AG20443 (cell line): ENCODE measurements around the gene DSG2.

Experiments
- DNase-seq: peaks from one replicate; pipeline ENCODE4 v3.0.0; 2012; ENCODE audit warnings: low spot score, mixed read lengths

DSG2 gene

DNA sequence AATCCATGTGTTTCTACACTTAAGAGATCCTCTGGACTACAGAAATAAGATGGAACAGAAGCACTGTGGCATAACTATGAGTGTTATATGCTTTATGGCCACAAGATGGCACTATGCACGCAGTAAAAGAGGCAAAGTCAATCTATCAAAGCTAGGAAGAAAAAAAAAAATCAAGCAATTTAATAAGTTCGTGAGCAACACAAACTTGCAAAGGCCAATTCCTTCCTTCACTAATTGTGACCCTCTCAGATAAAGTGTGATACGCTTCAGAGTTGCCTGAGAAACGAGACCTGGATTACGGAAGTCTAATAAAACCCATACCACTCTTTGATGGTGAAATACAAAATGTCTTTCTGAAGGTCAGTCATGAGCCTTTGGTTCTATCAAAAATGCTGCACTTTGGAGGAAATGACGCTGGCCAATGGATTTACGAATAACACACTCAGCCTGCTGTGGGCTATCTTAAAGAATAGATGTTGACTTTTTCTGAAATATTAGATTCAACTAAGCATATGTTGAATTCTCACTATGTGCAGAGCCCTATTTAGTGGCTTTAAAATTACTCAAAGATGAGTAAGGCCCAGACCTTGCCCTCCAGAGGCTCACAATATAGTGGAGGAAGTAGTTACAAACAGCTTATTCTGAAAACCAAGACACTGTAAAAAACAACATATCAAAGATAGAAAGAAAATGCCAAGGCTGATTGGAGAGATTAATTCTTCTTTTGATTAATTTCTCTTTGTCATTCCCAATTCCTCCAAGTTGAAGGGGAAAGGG, 58.2 kb downstream of the DSG2 start:
- DNase-seq, result peak; percentile 60

- DNase-seq, result no peak
Measured at GRCh38 chr18:31557446-31557845, 59.5 kb downstream of the DSG2 start.

DNA sequence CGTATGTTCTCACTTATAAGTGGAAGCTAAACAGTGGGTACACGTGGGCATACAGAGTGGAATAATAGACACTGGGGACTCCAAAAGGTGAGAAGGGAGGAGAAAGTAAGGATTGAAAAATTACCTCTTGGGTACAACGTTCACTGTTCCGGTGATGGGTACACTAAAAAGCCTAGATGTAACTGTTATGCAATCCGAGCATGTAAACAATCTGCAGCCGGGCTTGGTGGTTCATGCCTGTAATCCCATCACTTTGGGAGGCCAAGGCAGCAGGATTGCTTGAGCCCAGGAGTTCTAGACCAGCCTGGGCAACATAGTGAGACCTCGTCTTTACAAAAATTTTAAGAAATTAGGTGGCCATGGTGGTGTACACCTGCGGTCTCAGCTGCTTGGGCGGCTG, 60.6 kb downstream of the DSG2 start:
- no peak for DNase-seq

DNA sequence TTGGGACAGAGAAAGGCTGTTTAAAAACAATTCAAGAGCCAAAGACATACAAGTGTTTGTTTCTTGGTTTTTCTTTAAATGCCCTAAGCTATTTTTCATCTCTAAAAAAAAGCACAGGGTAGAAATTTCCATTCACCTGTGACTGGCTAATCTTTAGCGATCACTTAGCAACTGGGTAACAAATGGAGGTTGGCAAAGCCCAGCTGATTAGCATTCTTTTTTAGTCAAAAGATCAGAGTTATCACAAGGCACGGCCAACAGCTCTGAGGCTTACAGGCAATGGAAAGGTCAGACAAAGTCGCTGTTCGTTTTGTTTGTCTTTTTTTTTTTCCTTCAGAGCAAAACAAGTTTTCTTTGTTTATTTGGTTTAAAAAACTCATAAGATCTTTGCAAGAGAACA, 64.7 kb downstream of the DSG2 start:
- no peak for DNase-seq

DNA sequence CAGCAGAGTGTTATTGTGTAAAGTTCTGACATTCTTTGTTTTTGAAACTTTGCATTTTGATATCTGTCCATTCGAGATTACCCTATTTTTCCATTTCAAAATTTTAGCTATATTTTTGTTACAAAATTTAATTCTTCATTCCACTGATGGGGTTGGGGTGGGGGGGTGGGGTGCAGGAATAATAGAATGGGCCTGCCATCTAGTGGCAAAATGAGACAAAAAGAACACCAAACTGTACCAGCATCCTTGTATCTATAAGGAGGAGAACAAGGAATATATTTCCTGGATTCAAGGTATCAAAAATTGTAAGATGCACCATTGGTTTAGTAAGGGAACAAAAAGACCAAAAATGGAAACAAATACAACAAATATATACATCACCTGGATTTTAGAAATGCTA, 65.8 kb downstream of the DSG2 start:
- DNase-seq, result no peak

- DNase-seq, result no peak
Measured at GRCh38 chr18:31565345-31565744, 67.4 kb downstream of the DSG2 start.

- no peak for DNase-seq
Measured at GRCh38 chr18:31565782-31566512, 68.0 kb downstream of the DSG2 start.

DNA sequence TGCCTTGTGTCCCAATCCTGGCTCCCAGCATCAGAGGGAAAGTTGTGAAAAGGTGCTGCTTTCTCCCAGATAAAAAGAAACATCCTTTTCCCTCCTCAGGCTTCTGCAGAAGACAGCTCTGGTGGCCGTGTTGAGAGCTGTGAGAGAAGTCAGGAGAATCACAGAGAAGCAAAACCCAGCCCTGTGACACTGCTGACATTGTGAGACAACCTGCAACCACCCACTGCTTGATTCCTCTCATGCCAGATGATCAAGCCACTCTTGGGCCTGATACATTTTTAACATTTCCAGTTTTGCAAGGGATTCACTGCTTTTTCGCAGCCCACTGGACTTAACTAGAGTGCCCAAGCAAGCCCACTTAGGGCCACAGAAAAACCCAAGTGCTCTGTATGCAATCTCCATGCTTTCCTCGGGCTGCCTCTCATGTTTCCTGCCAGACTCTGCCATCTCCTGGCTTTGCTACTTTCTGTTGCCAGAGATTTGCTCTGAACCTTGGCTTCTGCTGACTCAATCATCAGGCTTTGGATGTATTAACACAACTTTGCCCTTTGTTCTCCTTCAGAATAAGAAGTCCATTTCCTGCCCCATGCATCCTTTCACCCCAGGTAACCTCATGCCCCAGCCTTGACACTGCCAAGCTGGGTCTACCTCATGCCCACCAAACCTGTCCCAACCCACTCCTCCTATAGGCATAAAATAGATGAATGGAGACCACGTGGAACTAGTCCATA, 68.8 kb downstream of the DSG2 start:
- no peak for DNase-seq

- no peak for DNase-seq
Measured at GRCh38 chr18:31572368-31572767, 74.4 kb downstream of the DSG2 start.

DNA sequence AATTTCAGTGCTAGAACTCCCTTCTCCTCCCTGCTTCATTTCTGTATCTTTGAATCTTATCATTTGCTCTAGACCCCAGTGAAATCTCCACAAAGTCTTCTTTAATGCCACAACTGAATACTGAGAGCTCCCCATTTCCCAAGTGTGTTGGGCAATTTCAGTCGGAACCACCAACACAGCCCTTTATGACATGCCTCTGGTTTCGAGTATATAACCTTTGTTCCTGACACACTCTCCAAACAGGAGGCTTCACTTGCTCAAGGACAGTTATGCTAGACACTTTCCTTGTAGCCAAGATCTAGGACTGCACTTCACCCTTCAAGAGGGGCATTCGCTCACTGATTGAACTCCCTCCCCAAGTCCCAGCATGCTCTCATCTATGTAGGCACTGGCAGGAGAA, 75.1 kb downstream of the DSG2 start:
- no peak for DNase-seq

DNA sequence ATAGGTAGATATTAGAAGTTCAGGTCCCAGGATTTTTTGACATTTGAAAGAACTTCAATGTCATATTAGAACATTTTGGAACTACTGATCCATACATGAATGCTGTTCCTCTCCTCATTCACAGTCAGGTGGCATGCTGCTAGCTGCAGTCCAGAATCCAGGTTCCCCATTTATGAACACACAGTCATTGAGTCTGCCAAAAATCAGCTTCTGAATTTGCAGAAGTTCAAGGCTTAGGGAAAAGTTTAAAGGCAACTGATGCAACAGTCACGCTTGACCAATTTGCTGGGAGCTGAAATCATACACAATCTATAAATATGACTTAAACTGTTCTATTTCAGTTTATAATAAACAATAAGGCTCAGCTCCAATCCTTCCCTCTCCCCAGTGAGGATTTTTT, 76.4 kb downstream of the DSG2 start:
- DNase-seq, result no peak

DNA sequence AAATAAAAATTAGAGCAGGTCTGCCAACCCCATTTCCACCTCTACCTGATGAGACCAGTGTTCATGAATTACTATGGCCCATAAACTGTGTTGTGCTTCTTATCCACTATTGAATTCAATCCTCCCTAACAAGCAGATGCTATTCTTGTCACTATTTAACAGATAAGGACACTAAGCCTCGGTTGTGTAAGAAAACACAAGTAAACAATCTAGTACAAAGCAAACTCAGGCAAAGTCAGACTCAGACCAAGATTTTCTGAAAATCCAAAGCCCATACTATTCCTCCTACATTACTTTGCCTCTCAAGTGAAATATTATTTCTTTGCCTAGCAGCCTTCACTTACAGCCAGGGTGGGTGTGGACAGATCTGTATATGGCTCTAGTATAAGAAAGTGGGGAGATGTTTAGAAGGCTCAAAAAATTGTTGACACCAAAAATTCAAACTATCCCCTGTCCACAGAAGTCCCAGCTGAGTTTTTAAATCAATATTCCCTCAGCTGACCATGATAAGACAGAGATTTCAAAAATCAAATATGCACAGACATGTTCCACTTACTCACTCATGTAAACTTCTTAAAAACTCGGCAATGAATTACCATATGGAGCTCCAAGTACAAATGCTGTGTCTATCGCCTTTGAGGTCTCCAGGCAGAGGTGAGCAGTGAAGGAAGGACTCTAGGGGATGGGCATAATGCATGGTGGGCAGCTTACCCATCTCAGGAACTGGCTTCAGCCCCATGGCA, 77.7 kb downstream of the DSG2 start:
- DNase-seq, result no peak

DNA sequence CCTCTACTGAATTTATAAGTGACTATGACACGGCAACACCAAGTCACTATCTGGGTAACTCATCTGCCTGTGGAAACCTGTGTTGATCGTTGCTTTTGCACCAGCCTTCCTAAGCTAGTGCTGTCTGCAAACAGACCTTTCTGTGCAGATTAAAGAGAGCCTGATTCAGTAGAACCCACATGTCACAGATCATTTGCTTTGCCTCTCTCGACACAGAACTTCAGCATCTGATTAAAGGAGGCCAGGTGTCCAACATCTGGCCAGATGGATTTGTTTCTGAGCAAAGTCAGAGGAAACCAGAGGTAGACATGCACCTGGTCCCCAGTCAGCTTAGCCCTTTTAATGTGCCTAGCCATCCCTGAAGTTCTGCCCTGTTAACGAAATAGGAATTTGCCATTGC, 78.7 kb downstream of the DSG2 start:
- DNase-seq, result no peak

DNA sequence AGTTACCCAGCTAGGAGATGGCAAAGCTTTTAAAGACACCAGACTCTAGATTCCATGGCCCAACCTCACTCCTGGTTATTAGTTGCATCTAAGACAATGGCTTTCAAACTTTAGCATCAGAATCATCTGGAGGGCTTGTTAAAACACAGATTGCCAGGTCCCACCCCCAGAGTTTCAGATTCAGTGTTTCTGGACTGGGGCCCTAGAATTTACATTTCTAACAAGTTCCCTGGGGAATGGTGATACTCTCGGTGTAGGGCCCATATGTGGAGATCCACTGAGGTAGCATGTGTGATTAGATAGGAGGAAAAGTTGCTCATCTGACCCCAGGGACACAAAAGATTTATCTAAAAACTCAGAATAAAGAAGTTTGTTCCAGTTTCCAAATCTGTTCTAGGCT, 79.2 kb downstream of the DSG2 start:
- DNase-seq, result no peak

DNA sequence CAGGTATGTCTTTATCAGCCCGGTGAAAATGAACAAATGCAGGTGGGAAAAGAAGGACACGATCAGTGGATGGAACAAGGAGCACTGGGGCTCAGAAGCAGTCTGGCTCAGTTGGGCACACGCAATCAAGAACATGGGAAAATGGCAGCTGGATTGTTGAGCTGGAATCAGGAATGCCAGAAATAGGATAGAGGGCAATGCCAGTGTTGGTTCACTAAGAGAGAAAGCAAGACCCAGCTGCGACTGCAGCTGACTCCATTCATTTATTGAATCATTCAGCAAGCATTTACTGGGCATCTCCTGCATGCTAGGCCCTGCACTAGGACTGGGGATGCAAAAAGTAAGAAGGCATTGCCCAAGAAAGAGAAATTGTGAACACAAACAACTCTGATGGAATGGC, 80.1 kb downstream of the DSG2 start:
- no peak for DNase-seq

DNA sequence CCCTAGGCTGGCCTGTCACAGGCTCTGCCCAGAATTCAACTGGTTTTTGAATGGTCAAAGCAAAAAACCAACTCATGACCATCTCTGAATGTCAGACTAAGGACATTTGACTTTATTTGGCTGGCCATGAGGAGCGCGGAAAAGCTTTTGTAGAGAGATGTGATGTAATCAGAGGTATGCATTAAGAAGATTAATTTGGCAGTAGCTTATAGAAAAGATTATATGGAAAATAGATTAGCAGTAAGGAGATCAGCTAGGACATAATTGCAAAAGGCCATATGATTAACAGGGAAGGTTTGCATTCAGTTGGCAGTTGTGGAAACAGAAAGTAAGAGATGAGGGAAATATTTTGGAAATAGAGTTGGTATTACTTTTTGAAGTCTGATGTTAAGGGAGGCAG, 81.4 kb downstream of the DSG2 start:
- DNase-seq, result no peak

GRCh38 chr18:31581498-31582197, 83.7 kb downstream of the DSG2 start:
- no peak for DNase-seq

DNA sequence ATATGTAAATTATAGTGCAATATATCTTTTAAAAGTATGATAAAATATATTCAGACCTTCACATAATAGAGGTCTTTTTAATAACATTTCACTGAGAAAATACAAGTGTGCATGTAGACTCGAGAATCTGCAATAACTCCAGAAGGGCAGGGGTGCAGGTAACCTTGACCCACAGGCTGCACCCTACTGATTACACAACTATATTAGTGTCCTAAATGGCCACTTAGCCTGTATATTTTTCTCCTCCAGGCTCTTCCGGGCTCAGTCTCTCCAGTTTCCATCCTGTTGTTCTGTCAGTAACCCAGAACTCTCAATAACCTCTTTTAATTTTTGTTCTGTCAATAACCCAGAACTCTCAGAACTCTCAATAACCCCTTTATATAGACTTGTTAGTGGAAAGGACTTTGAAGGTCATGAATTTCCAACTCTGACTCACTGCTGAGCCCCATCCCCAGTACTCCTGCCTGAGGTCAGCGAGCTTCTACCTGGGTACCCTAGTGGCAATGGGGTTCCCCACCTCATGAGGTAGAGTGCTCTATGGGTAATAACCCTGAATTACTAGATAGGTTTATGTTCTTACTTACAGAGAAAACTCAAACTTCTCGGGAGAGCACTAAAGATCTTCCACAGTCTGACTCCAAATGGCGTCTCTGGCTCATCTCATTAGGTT, 85.3 kb downstream of the DSG2 start:
- no peak for DNase-seq

DNA sequence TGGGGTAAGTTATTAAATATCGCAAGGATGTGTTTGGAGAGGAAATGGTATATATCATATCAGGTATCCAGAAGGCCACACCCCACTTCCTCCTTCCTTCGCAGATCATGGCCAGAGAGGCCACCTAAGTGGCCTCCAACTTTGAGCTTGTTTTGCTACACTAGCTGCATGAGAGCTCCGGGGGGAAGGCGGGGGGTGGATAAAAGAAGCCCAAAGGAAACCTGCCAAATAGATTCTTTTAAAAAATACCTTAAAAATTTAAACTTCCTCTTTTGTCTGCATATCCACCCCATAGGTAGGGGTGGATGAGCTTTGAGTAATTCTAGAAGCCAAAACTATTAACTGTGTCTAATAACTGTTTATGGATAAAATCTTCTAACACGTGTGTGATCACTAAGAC, 88.0 kb downstream of the DSG2 start:
- DNase-seq, result no peak

- no peak for DNase-seq
Measured at GRCh38 chr18:31586616-31587015, 88.6 kb downstream of the DSG2 start.

DNA sequence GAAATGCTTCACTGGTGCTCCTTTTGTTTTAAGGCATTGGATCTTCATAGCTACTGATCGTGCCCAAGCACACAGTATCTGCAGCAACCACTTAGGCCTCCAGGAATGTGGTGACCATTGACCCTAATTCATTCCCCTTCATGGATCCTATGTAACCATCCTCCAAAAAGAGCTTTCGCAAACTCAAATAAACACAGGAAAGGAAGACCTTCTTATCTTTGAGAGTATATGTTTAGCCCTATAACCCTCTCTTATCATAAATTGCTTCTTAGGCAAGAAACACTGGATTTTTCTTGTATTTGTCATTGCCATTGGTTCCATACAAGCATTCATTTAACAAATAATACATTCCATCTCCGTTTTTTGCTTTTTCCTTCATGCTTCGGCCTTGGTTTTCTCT, 89.6 kb downstream of the DSG2 start:
- no peak for DNase-seq
